HepG2 (cell line): ENCODE results near the gene PTK7. TPM values are rescaled to one million over a fixed set of nuclear protein-coding genes. Genes with fewer than 3 reads are reported as not detected.

Experiments used
- KDM2A ChIP-seq: sonication (generic); formaldehyde crosslinking; IDR thresholded peaks from 2 replicates; pipeline ENCODE4 v1.4.0; 2020; ENCODE audit warnings: low read depth, missing genetic modification reagents, borderline replicate concordance
- NFE2L2 ChIP-seq: fragments of 150-350 bp; IDR thresholded peaks from 2 replicates; pipeline ENCODE4 v1.6.1; 2014; ENCODE audit warnings: low read length
- RAD51 ChIP-seq: fragments of 450-650 bp; IDR thresholded peaks from 2 replicates; pipeline ENCODE4 v1.6.1; 2016; ENCODE audit warnings: borderline replicate concordance
- TCF7L2 ChIP-seq: IDR thresholded peaks from 2 replicates; pipeline ENCODE4 v1.6.1; 2011; ENCODE audit warnings: mild to moderate bottlenecking, low read depth, low read length, moderate library complexity
- THAP7 ChIP-seq: sonication (generic); formaldehyde crosslinking; IDR thresholded peaks from 2 replicates; pipeline ENCODE4 v1.8.1; 2023; ENCODE audit warnings: mild to moderate bottlenecking, missing genetic modification reagents
- TSC22D2 ChIP-seq: sonication (generic); formaldehyde crosslinking; IDR thresholded peaks from 2 replicates; pipeline ENCODE4 v1.5.1; 2020; ENCODE audit warnings: missing genetic modification reagents, mild to moderate bottlenecking, borderline replicate concordance
- ZFP36L1 ChIP-seq: sonication (generic); formaldehyde crosslinking; IDR thresholded peaks from 2 replicates; pipeline ENCODE4 v1.8.0; 2022; ENCODE audit warnings: mild to moderate bottlenecking, missing genetic modification reagents, moderate library complexity
- ZHX1 ChIP-seq: sonication (generic); formaldehyde crosslinking; IDR thresholded peaks from 2 replicates; pipeline ENCODE4 v1.8.1; 2022; ENCODE audit warnings: low read depth, mild to moderate bottlenecking, missing genetic modification reagents
- ZNF234 ChIP-seq: sonication (generic); formaldehyde crosslinking; conservative IDR thresholded peaks from 2 replicates; pipeline ENCODE4 v1.5.1; 2020; ENCODE audit warnings: mild to moderate bottlenecking, missing genetic modification reagents
- ZNF326 ChIP-seq: sonication (generic); formaldehyde crosslinking; IDR thresholded peaks from 2 replicates; pipeline ENCODE4 v1.4.0; 2020; ENCODE audit warnings: missing genetic modification reagents, borderline replicate concordance
- ZNF431 ChIP-seq: sonication (generic); formaldehyde crosslinking; IDR thresholded peaks from 2 replicates; pipeline ENCODE4 v1.9.0; 2022; ENCODE audit warnings: missing genetic modification reagents, low read depth, mild to moderate bottlenecking, borderline replicate concordance
- ZNF609 ChIP-seq: sonication (generic); formaldehyde crosslinking; IDR thresholded peaks from 2 replicates; pipeline ENCODE4 v1.4.0; 2020; ENCODE audit warnings: mild to moderate bottlenecking, missing genetic modification reagents, borderline replicate concordance
- ZNF720 ChIP-seq: sonication (generic); formaldehyde crosslinking; IDR thresholded peaks from 2 replicates; pipeline ENCODE4 v1.4.0; 2020; ENCODE audit warnings: missing genetic modification reagents
- ZNF790 ChIP-seq: sonication (generic); formaldehyde crosslinking; IDR thresholded peaks from 2 replicates; pipeline ENCODE4 v1.8.0; 2022; ENCODE audit warnings: missing genetic modification reagents, mild to moderate bottlenecking, borderline replicate concordance
- ZNF816 ChIP-seq: sonication (generic); formaldehyde crosslinking; IDR thresholded peaks from 2 replicates; pipeline ENCODE4 v1.8.0; 2022; ENCODE audit warnings: missing genetic modification reagents, mild to moderate bottlenecking, borderline replicate concordance
- polyA plus RNA-seq, 8 experiments: library from polyadenylated mRNA; depleted of rRNA in 3 of 8; stranded (reverse) in 7 of 8; unstranded in 1 of 8; fragments of >200 nt; fragmentation: Illumina TruSeq in 4 of 8; extraction: Trizol in 4 of 8; gene quantifications; 2 replicates each; pipeline versions ENCODE4 v1.2.1 to v1.2.3, GENCODE V29; 2011 to 2016; ENCODE audit warnings: low read depth in 4 of 8, missing spikeins in 1 of 8, mixed read lengths in 1 of 8; ENCODE audit not compliant: insufficient read depth in 1 of 8
- total RNA-seq, 5 experiments: library from RNA; depleted of rRNA; stranded (reverse); fragments of >200 nt; fragmentation: Illumina TruSeq; extraction: Trizol; gene quantifications; 2 replicates each; pipeline ENCODE4 v1.2.3, GENCODE V29; 2016; ENCODE audit warnings: low read depth in 1 of 5
- TF ChIP-seq, protein P1 (sequence below): sonication (generic); formaldehyde crosslinking; IDR thresholded peaks from 2 replicates; pipeline ENCODE4 v1.4.0; 2020; ENCODE audit warnings: mild to moderate bottlenecking, low read depth, missing genetic modification reagents
- TF ChIP-seq, protein P2 (sequence below): sonication (generic); formaldehyde crosslinking; IDR thresholded peaks from 2 replicates; pipeline ENCODE4 v1.5.0; 2020; ENCODE audit warnings: mild to moderate bottlenecking, missing genetic modification reagents

PTK7 gene
- total and polyA plus RNA-seq, 2 of the 13 experiments (the other 11 are each of a cell fraction or from before 2014, with no cell fraction given) = 98.5 to 99.8 TPM

- TF ChIP-seq ZHX1 (CRISPR knock-in tag) (peak; percentile 26; the same call in 1 of the 2 replicates), ZNF790 (CRISPR knock-in tag) (no peak), RAD51 (no peak), TSC22D2 (CRISPR knock-in tag) (no peak), ZNF431 (CRISPR knock-in tag) (peak; percentile 95), ZFP36L1 (peak; percentile 47; the same call in 1 of the 2 replicates), ZNF816 (CRISPR knock-in tag) (peak; percentile 58; the same call in 1 of the 2 replicates), ZNF609 (CRISPR knock-in tag) (no peak), ZNF720 (CRISPR knock-in tag) (no peak), KDM2A (peak; percentile 19; the same call in 1 of the 2 replicates), NFE2L2 (no peak), ZNF234 (CRISPR knock-in tag) (no peak), ZNF326 (CRISPR knock-in tag) (no peak), TCF7L2 (no peak), THAP7 (CRISPR knock-in tag) (no peak; the same call in 1 of the 2 replicates)
- TF ChIP-seq, protein P1, sequence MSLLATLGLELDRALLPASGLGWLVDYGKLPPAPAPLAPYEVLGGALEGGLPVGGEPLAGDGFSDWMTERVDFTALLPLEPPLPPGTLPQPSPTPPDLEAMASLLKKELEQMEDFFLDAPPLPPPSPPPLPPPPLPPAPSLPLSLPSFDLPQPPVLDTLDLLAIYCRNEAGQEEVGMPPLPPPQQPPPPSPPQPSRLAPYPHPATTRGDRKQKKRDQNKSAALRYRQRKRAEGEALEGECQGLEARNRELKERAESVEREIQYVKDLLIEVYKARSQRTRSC (CRISPR knock-in tag) = no peak
- TF ChIP-seq, protein P2, sequence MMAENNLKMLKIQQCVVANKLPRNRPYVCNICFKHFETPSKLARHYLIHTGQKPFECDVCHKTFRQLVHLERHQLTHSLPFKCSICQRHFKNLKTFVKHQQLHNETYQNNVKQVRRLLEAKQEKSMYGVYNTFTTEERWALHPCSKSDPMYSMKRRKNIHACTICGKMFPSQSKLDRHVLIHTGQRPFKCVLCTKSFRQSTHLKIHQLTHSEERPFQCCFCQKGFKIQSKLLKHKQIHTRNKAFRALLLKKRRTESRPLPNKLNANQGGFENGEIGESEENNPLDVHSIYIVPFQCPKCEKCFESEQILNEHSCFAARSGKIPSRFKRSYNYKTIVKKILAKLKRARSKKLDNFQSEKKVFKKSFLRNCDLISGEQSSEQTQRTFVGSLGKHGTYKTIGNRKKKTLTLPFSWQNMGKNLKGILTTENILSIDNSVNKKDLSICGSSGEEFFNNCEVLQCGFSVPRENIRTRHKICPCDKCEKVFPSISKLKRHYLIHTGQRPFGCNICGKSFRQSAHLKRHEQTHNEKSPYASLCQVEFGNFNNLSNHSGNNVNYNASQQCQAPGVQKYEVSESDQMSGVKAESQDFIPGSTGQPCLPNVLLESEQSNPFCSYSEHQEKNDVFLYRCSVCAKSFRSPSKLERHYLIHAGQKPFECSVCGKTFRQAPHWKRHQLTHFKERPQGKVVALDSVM (CRISPR knock-in tag) = peak; percentile 93
These were observed 95.0 kb downstream of the PTK7 start, which contains the start of gene SRF (continued) for GRCh38 chr6:43170931-43171706.
